Measurements from ENCODE around the gene BHLHE40. TPM values are rescaled to one million over a fixed set of nuclear protein-coding genes. Genes with fewer than 3 reads are reported as not detected.
"Not testable (repeated sequence)": the region's sequence is repeated elsewhere in the genome, so short reads cannot be mapped to it uniquely, and the experiment has no call there.

Gene BHLHE40
- total and polyA plus RNA-seq, 2 of the 8 experiments (the other 6 are each of a cell fraction or from before 2014, with no cell fraction given), result 1.5 to 2.2 TPM

GRCh38 chr3:4971437-4971836 lies 7.8 kb upstream of the BHLHE40 start:
- H3K36me3 ChIP-seq (ENCODE audit: control insufficient read depth in 2 of 4, insufficient read depth in 4 of 4, low read length in 3 of 4); H3K4me2 ChIP-seq (ENCODE audit: insufficient read depth in 1 of 2, low read depth in 2 of 2, low read length in 2 of 2); H3K18ac ChIP-seq (ENCODE audit: extremely low read depth, low read length); H3K27ac ChIP-seq (ENCODE audit: low read depth, low read length); H2AK5ac ChIP-seq (ENCODE audit: low read depth, low read length); H3K27me3 ChIP-seq (replicated peaks in 1 of 4; ENCODE audit: control insufficient read depth in 3 of 4, extremely low read depth in 1 of 4, insufficient read depth in 3 of 4, low read length in 3 of 4); H2BK20ac ChIP-seq (ENCODE audit: low read length); H3K9me3 ChIP-seq (ENCODE audit: insufficient read depth in 2 of 2, low read depth in 1 of 2, low read length in 1 of 2); H3K4me3 ChIP-seq (ENCODE audit: extremely low read depth in 1 of 4, insufficient read depth in 2 of 4, low read depth in 3 of 4, low read length in 4 of 4); H3K14ac ChIP-seq (ENCODE audit: insufficient read length); H3K4ac ChIP-seq (replicated peaks; ENCODE audit: insufficient read length, low read depth, low read length); H4K5ac ChIP-seq (ENCODE audit: insufficient read length, low read depth, low read length); H3K56ac ChIP-seq (replicated peaks; ENCODE audit: insufficient read length, low read depth, low read length); H3K4me1 ChIP-seq (replicated peaks in 1 of 4; ENCODE audit: control insufficient read depth in 3 of 4, insufficient read depth in 4 of 4, low read length in 3 of 4); POLR2A ChIA-PET (ENCODE audit: partially characterized antibody); H3K79me1 ChIP-seq (ENCODE audit: low read depth, low read length); H3K23me2 ChIP-seq (ENCODE audit: low read depth, low read length); H2BK12ac ChIP-seq (ENCODE audit: low read depth, low read length); CTCF ChIA-PET (ENCODE audit: partially characterized antibody); H3K9ac ChIP-seq (replicated peaks in 1 of 4; ENCODE audit: extremely low read depth in 1 of 4, low read depth in 3 of 4, low read length in 3 of 4); H4K91ac ChIP-seq (replicated peaks; ENCODE audit: insufficient read length, low read length); H4K8ac ChIP-seq (ENCODE audit: extremely low read depth, insufficient read depth, low read length); H2AFZ ChIP-seq (ENCODE audit: low read length); H2BK15ac ChIP-seq (ENCODE audit: low read length); H3K23ac ChIP-seq (ENCODE audit: insufficient read length); DNase-seq (ENCODE audit: low read depth in 1 of 2, low spot score in 2 of 2); H3K79me2 ChIP-seq (ENCODE audit: control insufficient read depth in 1 of 2, insufficient read depth in 2 of 2, low read length in 2 of 2); H4K20me1 ChIP-seq (replicated peaks in 1 of 2; ENCODE audit: control insufficient read depth in 1 of 2, insufficient read depth in 2 of 2, low read length in 2 of 2); H2BK120ac ChIP-seq (replicated peaks; ENCODE audit: low read depth, low read length); H2BK5ac ChIP-seq (ENCODE audit: low read depth, low read length); FAIRE-seq: not testable (repeated sequence)
- 87% methylated on average over 3 of the region's 6 CpGs; no CpG with 5 or more reads in 1 of the 2 experiments for WGBS, 2 experiments (ENCODE audit: extremely low coverage in 1 of 2, insufficient coverage in 1 of 2, insufficient read length in 1 of 2, insufficient replicate concordance in 2 of 2, low coverage in 1 of 2, low lambda C conversion rate in 2 of 2, missing lambda C conversion rate in 1 of 2)
